Gastrocnemius medialis (tissue), 4 donors: ENCODE results near the gene SMIM12. TPM values are rescaled to one million over a fixed set of nuclear protein-coding genes. Genes with fewer than 3 reads are reported as not detected.

Experiments
- ATAC-seq, 2 donors: fragments of 150-250 bp; one replicate each; pipeline ENCODE4 v1.9.1; 2016
- DNase-seq, 2 donors: peaks; one replicate each; pipeline ENCODE4 v3.0.0-alpha.2; 2019
- H3K27ac ChIP-seq, 4 donors: fragments of 200-600 bp; sonication (generic); 1 replicate in 1 of 4; 2 replicates in 3 of 4; pipeline ENCODE4 v1.5.1; 2016 to 2018; ENCODE audit warnings: mild to moderate bottlenecking in 2 of 4, moderate library complexity in 1 of 4
- H3K27me3 ChIP-seq, 3 donors: fragments of 200-600 bp; sonication (generic) in 2 of 3; 1 replicate in 1 of 3; 2 replicates in 2 of 3; pipeline versions ENCODE4 v1.5.1 to v1.6.0; 2016 to 2019; ENCODE audit warnings: mild to moderate bottlenecking in 1 of 3, moderate library complexity in 1 of 3
- H3K36me3 ChIP-seq, 2 donors: fragments of 200-600 bp; sonication (generic) in 1 of 2; one replicate each; pipeline ENCODE4 v1.5.1; 2017 to 2018
- H3K4me1 ChIP-seq, 2 donors: fragments of 200-600 bp; sonication (generic) in 1 of 2; one replicate each; pipeline ENCODE4 v1.5.1; 2016 to 2017; ENCODE audit warnings: mild to moderate bottlenecking in 2 of 2
- H3K4me3 ChIP-seq, 4 donors: fragments of 200-600 bp; sonication (generic) in 3 of 4; 1 replicate in 1 of 4; 2 replicates in 3 of 4; pipeline ENCODE4 v1.5.1; 2016 to 2019; ENCODE audit warnings: mild to moderate bottlenecking in 2 of 4
- H3K9me3 ChIP-seq, 3 donors: fragments of 200-600 bp; sonication (generic) in 2 of 3; 1 replicate in 1 of 3; 2 replicates in 2 of 3; pipeline ENCODE4 v1.5.1; 2016 to 2019
- CTCF ChIP-seq, 5 experiments: fragments of 450-650 bp in 3 of 5; fragments of 200-600 bp in 2 of 5; sonication (generic) in 2 of 5; IDR thresholded peaks in 4 of 5; conservative IDR thresholded peaks in 1 of 5; 1 replicate in 4 of 5; 2 replicates in 1 of 5; pipeline ENCODE4 v1.5.1; 2016 to 2019; ENCODE audit warnings: antibody characterized with exemption in 5 of 5, mild to moderate bottlenecking in 3 of 5, moderate library complexity in 3 of 5
- POLR2A ChIP-seq, 2 donors: fragments of 450-650 bp; IDR thresholded peaks; one replicate each; pipeline ENCODE4 v1.6.1; 2017; ENCODE audit warnings: antibody characterized with exemption in 2 of 2, mild to moderate bottlenecking in 2 of 2, moderate library complexity in 2 of 2
- in situ Hi-C, 4 donors: fragments of 200-750 bp; cut with MboI; loops; one replicate each; pipeline versions ENCODE4 v1.15.0 to v1.8.0; 2017; ENCODE audit warnings: low sequenced_read_pairs in 4 of 4
- intact Hi-C: fragments of 100-400 bp; cut with DNase I; formaldehyde crosslinking; loops from one replicate; pipeline ENCODE4 v1.15.1; 2023; ENCODE audit warnings: low total_unique reads
- total RNA-seq, 4 donors: library from RNA; depleted of rRNA; stranded (reverse); fragments of >200 nt; gene quantifications; one replicate each; pipeline versions ENCODE4 v1.1.0 to v1.2.3, GENCODE V29; 2016

The SMIM12 gene
- total RNA-seq, 4 donors from 2014 or later, result 24.2 to 40.8 (median 35.6) TPM

GRCh38 chr1:34852677-34853217, 6.8 kb downstream of the SMIM12 start:
- intact Hi-C loops (loop anchor here (2.0 to 10.0 kb wide), 2 partner anchors 66 to 182 kb away; partner anchors contain the start of gene ZMYM6), in situ Hi-C loops (loop anchor here in 2 of 4 donors (5.0 to 25.0 kb wide), 2 partner anchors 65 to 335 kb away; partner anchors contain the start of gene SFPQ (in 1 of the 2))
- peaks cover 10 to 22% of the 10 kb centered on the region in 2 donors for H3K4me1 ChIP-seq
- no peaks in the 10 kb centered on the region for H3K9me3 ChIP-seq
- H3K27me3 ChIP-seq, result no peaks in the 10 kb centered on the region
- no peak overlapping the region for H3K4me3 ChIP-seq
- peak; percentile 40 to 83 for DNase-seq
- peak; percentile 87 to 97 for ATAC-seq
- TF ChIP-seq CTCF (IDR thresholded peaks at IDR 0.05 in 4 of 5, conservative IDR thresholded peaks at IDR 0.05 in 1 of 5) (peak; percentile 81 to 90 (median 86)), POLR2A (IDR thresholded peaks at IDR 0.05) (no peak)
- peak overlapping the region; percentile 50 to 74 (median 60) for H3K27ac ChIP-seq
- H3K36me3 ChIP-seq, result peaks cover 3 to 26% of the 10 kb centered on the region in 2 donors

GRCh38 chr1:34851431-34852105, 8.0 kb downstream of the SMIM12 start:
- intact Hi-C loops, result loop anchor here (2.0 to 10.0 kb wide), 2 partner anchors 65 to 183 kb away; partner anchors contain the start of gene ZMYM6
- Histone ChIP-seq H3K4me3 (no peak overlapping the region), H3K27me3 (no peaks in the 10 kb centered on the region), H3K36me3 (peaks cover 3 to 26% of the 10 kb centered on the region in 2 donors), H3K4me1 (peaks cover 4 to 18% of the 10 kb centered on the region in 2 donors), H3K9me3 (no peaks in the 10 kb centered on the region), H3K27ac (peak overlapping the region; percentile 47 to 60 (median 54))
- ATAC-seq, result no peak
- DNase-seq, result no peak
- in situ Hi-C loops, result loop anchor here in 2 of 4 donors (5.0 to 25.0 kb wide), 2 partner anchors 64 to 336 kb away; partner anchors contain the start of gene SFPQ (in 1 of the 2)
- TF ChIP-seq POLR2A (IDR thresholded peaks at IDR 0.05) (no peak), CTCF (IDR thresholded peaks at IDR 0.05 in 4 of 5, conservative IDR thresholded peaks at IDR 0.05 in 1 of 5) (no peak)

- Histone ChIP-seq H3K27ac (peak overlapping the region in 3 of 4 donors; percentile 50 to 60 (median 58)), H3K4me3 (no peak overlapping the region), H3K4me1 (peaks cover 6 to 18% of the 10 kb centered on the region in 2 donors), H3K9me3 (no peaks in the 10 kb centered on the region), H3K27me3 (no peaks in the 10 kb centered on the region), H3K36me3 (peaks cover 3 to 22% of the 10 kb centered on the region in 2 donors)
- in situ Hi-C loops (loop anchor here in 2 of 4 donors (5.0 to 25.0 kb wide), 2 partner anchors 63 to 337 kb away; partner anchors contain the start of gene SFPQ (in 1 of the 2)), intact Hi-C loops (loop anchor here (10.0 kb wide), 1 partner anchor 184 kb away; the partner anchor contains the start of gene ZMYM6)
- no peak for DNase-seq
- no peak for ATAC-seq
- TF ChIP-seq CTCF (IDR thresholded peaks at IDR 0.05 in 4 of 5, conservative IDR thresholded peaks at IDR 0.05 in 1 of 5) (no peak), POLR2A (IDR thresholded peaks at IDR 0.05) (no peak)
These were observed 9.2 kb downstream of the SMIM12 start for GRCh38 chr1:34850382-34850781.

GRCh38 chr1:34847094-34847493, 12.5 kb downstream of the SMIM12 start:
- TF ChIP-seq CTCF (IDR thresholded peaks at IDR 0.05 in 4 of 5, conservative IDR thresholded peaks at IDR 0.05 in 1 of 5) (no peak), POLR2A (IDR thresholded peaks at IDR 0.05) (no peak)
- Histone ChIP-seq H3K9me3 (no peaks in the 10 kb centered on the region), H3K4me1 (peaks cover 16 to 21% of the 10 kb centered on the region in 2 donors), H3K36me3 (no peaks in the 10 kb centered on the region), H3K4me3 (no peak overlapping the region), H3K27me3 (no peaks in the 10 kb centered on the region), H3K27ac (peak overlapping the region in 2 of 4 donors; percentile 8 to 20)
- intact Hi-C loops (no loop called here), in situ Hi-C loops (no loop called here)
- ATAC-seq (no peak), DNase-seq (no peak)
